Measurements from ENCODE around the gene ST6GALNAC1.

The ST6GALNAC1 gene

GRCh38 chr17:76676629-76677028 lies 33.1 kb upstream of the ST6GALNAC1 start:
- no peak for DNase-seq (ENCODE audit: low read depth)

- no peak for DNase-seq (ENCODE audit: low read depth)
Measured at GRCh38 chr17:76675648-76676047, 32.1 kb upstream of the ST6GALNAC1 start.

GRCh38 chr17:76674600-76674999 lies 31.0 kb upstream of the ST6GALNAC1 start:
- DNase-seq (ENCODE audit: low read depth) = no peak

GRCh38 chr17:76673729-76674128 lies 30.2 kb upstream of the ST6GALNAC1 start:
- no peak for DNase-seq (ENCODE audit: low read depth)

GRCh38 chr17:76672892-76673291 lies 29.3 kb upstream of the ST6GALNAC1 start:
- no peak for DNase-seq (ENCODE audit: low read depth)

- DNase-seq (ENCODE audit: low read depth) = no peak
Measured at GRCh38 chr17:76672270-76672851, 28.8 kb upstream of the ST6GALNAC1 start.

GRCh38 chr17:76671912-76672262 lies 28.3 kb upstream of the ST6GALNAC1 start:
- DNase-seq (ENCODE audit: low read depth) = no peak

- peak; percentile 98 for DNase-seq (ENCODE audit: low read depth)
Measured at GRCh38 chr17:76671123-76671911, 27.8 kb upstream of the ST6GALNAC1 start.

GRCh38 chr17:76670718-76671122 lies 27.2 kb upstream of the ST6GALNAC1 start:
- no peak for DNase-seq (ENCODE audit: low read depth)

GRCh38 chr17:76670020-76670717 lies 26.6 kb upstream of the ST6GALNAC1 start:
- DNase-seq (ENCODE audit: low read depth) = no peak

GRCh38 chr17:76667786-76668453 lies 24.4 kb upstream of the ST6GALNAC1 start:
- DNase-seq (ENCODE audit: low read depth) = no peak

- DNase-seq (ENCODE audit: low read depth) = no peak
Measured at GRCh38 chr17:76667491-76667755, 23.9 kb upstream of the ST6GALNAC1 start.

GRCh38 chr17:76660656-76661042 lies 17.1 kb upstream of the ST6GALNAC1 start:
- DNase-seq (ENCODE audit: low read depth) = no peak

GRCh38 chr17:76659928-76660655 lies 16.5 kb upstream of the ST6GALNAC1 start:
- no peak for DNase-seq (ENCODE audit: low read depth)

- no peak for DNase-seq (ENCODE audit: low read depth)
Measured at GRCh38 chr17:76658242-76658662, 14.7 kb upstream of the ST6GALNAC1 start.

- no peak for DNase-seq (ENCODE audit: low read depth)
Measured at GRCh38 chr17:76657505-76658241, 14.1 kb upstream of the ST6GALNAC1 start.

- no peak for DNase-seq (ENCODE audit: low read depth)
Measured at GRCh38 chr17:76654408-76654807, 10.9 kb upstream of the ST6GALNAC1 start.

GRCh38 chr17:76650504-76650903 lies 6.9 kb upstream of the ST6GALNAC1 start:
- DNase-seq (ENCODE audit: low read depth) = no peak

GRCh38 chr17:76646712-76647111 lies 3.2 kb upstream of the ST6GALNAC1 start:
- DNase-seq (ENCODE audit: low read depth) = no peak

GRCh38 chr17:76645481-76645880 lies 1.9 kb upstream of the ST6GALNAC1 start:
- DNase-seq (ENCODE audit: low read depth) = no peak

GRCh38 chr17:76644995-76645394 lies 1.4 kb upstream of the ST6GALNAC1 start:
- DNase-seq (ENCODE audit: low read depth) = no peak

GRCh38 chr17:76642994-76643393 lies 563 bp downstream of the ST6GALNAC1 start:
- no peak for DNase-seq (ENCODE audit: low read depth)
